Neural cell (in vitro differentiated cells): ENCODE data around the gene SF3B4.

ENCODE experiments used
- EP300 ChIP-seq: fragments of 450-650 bp; conservative IDR thresholded peaks from 2 replicates; pipeline ENCODE4 v1.6.1; 2014; ENCODE audit warnings: antibody characterized with exemption, mild to moderate bottlenecking, moderate library complexity; ENCODE audit not compliant: poor library complexity, severe bottlenecking
- EZH2 ChIP-seq: fragments of 200-600, 300-800 bp; shearing (Covaris generic), sonication (generic); IDR thresholded peaks from 2 replicates; pipeline ENCODE4 v1.6.1; 2014; ENCODE audit warnings: antibody characterized with exemption, low read length, borderline replicate concordance, mild to moderate bottlenecking; ENCODE audit not compliant: insufficient read depth, poor library complexity, severe bottlenecking
- MXI1 ChIP-seq: fragments of 450-650 bp; conservative IDR thresholded peaks from 2 replicates; pipeline ENCODE4 v1.6.1; 2014; ENCODE audit warnings: antibody characterized with exemption, mild to moderate bottlenecking; ENCODE audit not compliant: poor library complexity, severe bottlenecking
- POLR2AphosphoS5 ChIP-seq: IDR thresholded peaks from 2 replicates; pipeline ENCODE4 v1.6.1; 2012
- RAD21 ChIP-seq: fragments of 450-650 bp; conservative IDR thresholded peaks from 2 replicates; pipeline ENCODE4 v1.6.1; 2014; ENCODE audit warnings: antibody characterized with exemption, mild to moderate bottlenecking, moderate library complexity
- SMC3 ChIP-seq: fragments of 450-650 bp; conservative IDR thresholded peaks from 2 replicates; pipeline ENCODE4 v1.6.1; 2014; ENCODE audit warnings: antibody characterized with exemption, mild to moderate bottlenecking, moderate library complexity; ENCODE audit not compliant: poor library complexity
- TAF1 ChIP-seq: IDR thresholded peaks from 2 replicates; pipeline ENCODE4 v1.6.1; 2012; ENCODE audit warnings: low read depth
- TF ChIP-seq, protein P1 (sequence below): fragments of 450-650 bp; IDR thresholded peaks from 2 replicates; pipeline ENCODE4 v1.5.1; 2014; ENCODE audit warnings: antibody characterized with exemption, mild to moderate bottlenecking, moderate library complexity; ENCODE audit not compliant: poor library complexity, severe bottlenecking
- TF ChIP-seq, protein P2 (sequence below): IDR thresholded peaks from 2 replicates; pipeline ENCODE4 v1.6.1; 2012; ENCODE audit warnings: borderline replicate concordance

DNA sequence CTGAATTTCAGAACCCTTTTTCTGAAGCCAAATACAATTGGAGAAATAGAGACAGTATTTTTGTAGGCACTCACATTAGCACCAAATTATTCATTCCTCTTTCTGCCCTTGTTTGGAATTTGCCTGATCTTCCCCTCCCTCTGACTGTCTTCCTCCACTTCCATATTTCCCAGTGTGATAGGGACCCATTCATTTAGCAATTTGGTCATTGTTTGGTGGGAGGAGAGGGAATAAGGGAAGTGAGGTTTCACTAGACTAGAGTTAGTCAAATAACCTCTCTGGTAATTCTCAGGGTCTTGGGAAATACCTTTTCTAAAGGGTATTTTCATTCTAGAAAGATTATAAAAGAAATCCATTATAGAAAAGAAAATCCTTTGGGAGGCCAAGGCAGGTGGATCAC lies 40.0 kb upstream of the SF3B4 start:
- TF ChIP-seq EP300 (no peak), POLR2AphosphoS5 (no peak), EZH2 (no peak), MXI1 (no peak), RAD21 (no peak), TAF1 (no peak), SMC3 (no peak)
- TF ChIP-seq, protein P1, sequence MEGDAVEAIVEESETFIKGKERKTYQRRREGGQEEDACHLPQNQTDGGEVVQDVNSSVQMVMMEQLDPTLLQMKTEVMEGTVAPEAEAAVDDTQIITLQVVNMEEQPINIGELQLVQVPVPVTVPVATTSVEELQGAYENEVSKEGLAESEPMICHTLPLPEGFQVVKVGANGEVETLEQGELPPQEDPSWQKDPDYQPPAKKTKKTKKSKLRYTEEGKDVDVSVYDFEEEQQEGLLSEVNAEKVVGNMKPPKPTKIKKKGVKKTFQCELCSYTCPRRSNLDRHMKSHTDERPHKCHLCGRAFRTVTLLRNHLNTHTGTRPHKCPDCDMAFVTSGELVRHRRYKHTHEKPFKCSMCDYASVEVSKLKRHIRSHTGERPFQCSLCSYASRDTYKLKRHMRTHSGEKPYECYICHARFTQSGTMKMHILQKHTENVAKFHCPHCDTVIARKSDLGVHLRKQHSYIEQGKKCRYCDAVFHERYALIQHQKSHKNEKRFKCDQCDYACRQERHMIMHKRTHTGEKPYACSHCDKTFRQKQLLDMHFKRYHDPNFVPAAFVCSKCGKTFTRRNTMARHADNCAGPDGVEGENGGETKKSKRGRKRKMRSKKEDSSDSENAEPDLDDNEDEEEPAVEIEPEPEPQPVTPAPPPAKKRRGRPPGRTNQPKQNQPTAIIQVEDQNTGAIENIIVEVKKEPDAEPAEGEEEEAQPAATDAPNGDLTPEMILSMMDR: no peak
- TF ChIP-seq, protein P2, sequence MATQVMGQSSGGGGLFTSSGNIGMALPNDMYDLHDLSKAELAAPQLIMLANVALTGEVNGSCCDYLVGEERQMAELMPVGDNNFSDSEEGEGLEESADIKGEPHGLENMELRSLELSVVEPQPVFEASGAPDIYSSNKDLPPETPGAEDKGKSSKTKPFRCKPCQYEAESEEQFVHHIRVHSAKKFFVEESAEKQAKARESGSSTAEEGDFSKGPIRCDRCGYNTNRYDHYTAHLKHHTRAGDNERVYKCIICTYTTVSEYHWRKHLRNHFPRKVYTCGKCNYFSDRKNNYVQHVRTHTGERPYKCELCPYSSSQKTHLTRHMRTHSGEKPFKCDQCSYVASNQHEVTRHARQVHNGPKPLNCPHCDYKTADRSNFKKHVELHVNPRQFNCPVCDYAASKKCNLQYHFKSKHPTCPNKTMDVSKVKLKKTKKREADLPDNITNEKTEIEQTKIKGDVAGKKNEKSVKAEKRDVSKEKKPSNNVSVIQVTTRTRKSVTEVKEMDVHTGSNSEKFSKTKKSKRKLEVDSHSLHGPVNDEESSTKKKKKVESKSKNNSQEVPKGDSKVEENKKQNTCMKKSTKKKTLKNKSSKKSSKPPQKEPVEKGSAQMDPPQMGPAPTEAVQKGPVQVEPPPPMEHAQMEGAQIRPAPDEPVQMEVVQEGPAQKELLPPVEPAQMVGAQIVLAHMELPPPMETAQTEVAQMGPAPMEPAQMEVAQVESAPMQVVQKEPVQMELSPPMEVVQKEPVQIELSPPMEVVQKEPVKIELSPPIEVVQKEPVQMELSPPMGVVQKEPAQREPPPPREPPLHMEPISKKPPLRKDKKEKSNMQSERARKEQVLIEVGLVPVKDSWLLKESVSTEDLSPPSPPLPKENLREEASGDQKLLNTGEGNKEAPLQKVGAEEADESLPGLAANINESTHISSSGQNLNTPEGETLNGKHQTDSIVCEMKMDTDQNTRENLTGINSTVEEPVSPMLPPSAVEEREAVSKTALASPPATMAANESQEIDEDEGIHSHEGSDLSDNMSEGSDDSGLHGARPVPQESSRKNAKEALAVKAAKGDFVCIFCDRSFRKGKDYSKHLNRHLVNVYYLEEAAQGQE: no peak
